Breast epithelium (tissue), 3 donors: ENCODE results near the gene USP46.

Source experiments
- CTCF ChIP-seq, 3 donors: fragments of 450-650 bp; IDR thresholded peaks; one replicate each; pipeline ENCODE4 v1.5.1; 2016 to 2017; ENCODE audit warnings: antibody characterized with exemption in 3 of 3, mild to moderate bottlenecking in 3 of 3, moderate library complexity in 3 of 3
- POLR2A ChIP-seq: fragments of 450-650 bp; IDR thresholded peaks from one replicate; pipeline ENCODE4 v1.6.1; 2016; ENCODE audit warnings: antibody characterized with exemption, mild to moderate bottlenecking, moderate library complexity
- POLR2AphosphoS5 ChIP-seq, 3 donors: sonication (generic); formaldehyde crosslinking; IDR thresholded peaks; one replicate each; pipeline ENCODE4 v1.6.1; 2017; ENCODE audit warnings: antibody characterized with exemption in 3 of 3

GRCh38 chr4:52641854-52642563, 17.1 kb downstream of the USP46 start:
- TF ChIP-seq CTCF (IDR thresholded peaks at IDR 0.05) (no peak), POLR2A (no peak), POLR2AphosphoS5 (IDR thresholded peaks at IDR 0.05) (no peak)
